ENCODE data around the gene EVL. TPM values are rescaled to one million over a fixed set of nuclear protein-coding genes. Genes with fewer than 3 reads are reported as not detected.

Gene EVL
- total and polyA plus RNA-seq, 2 donors (not counting 3 experiments of a cell fraction or from before 2014, with no cell fraction given) = 34.6 to 62.5 TPM

DNA sequence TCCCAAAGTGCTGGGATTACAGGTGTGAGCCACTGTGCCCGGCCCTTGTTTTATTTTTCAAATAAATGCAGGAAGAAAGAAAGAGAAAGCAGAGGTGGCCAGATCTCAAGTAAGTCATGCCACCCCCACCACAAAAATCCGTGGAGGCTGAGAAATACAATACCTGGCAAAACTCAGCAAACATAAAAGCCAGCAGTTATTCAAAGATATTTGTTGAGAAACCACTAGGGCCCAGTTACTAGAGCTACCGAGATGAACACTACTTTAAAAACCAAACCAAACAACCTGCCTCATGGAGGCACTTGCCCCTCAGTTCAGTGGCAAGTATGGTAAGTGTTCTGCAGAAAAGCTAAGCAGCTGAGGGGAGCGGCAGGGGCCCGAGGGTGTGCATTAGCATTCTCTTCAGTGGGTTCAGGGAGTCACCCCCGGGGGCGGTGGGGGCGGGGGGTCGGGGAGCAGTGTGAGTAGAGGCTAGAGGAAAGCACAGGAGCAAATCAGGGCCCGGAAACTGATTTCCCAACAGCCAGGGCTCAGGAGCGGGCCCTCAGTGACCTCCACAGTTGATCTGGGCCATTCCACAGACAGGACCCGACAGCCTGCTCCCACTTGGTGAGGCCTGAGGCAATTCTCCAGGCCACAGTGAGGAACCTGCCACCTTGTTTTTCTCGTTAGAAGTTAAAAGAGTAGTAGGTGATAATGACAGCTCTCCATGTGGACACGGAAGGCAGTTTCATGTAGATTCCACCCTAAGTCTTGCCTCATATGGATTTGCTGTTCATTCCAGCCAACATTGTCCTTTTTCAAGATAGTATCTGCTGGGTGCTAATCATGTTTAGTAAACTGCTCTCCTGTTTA is 8.6 kb downstream of the EVL start:
- no peak overlapping the region for H2AFZ ChIP-seq (ENCODE audit: low read depth, low read length)
- H3K27ac ChIP-seq (ENCODE audit: insufficient read depth, low read depth, low read length) = no peak overlapping the region
- no TSS peak for BruUV-seq (replicated peaks)
- no peak overlapping the region for H3K9ac ChIP-seq (replicated peaks; ENCODE audit: extremely low read depth, insufficient read depth, low read length)
- ChIA-PET POLR2A (no interaction called here), CTCF (interaction anchor here (0.6 kb wide), 2 partner anchors 22 to 43 kb away, joined by 3 read pairs; no protein-coding TSS in a partner anchor)
- dilution Hi-C loops (cut with MboI; ENCODE audit: extremely low pct_ligation_motif_present, low sequenced_read_pairs) = no loop called here
- peaks cover 5% of the 10 kb centered on the region for H3K4me1 ChIP-seq (ENCODE audit: control insufficient read depth, extremely low read depth, insufficient read depth, low read length)
- no peak for FAIRE-seq
- H3K9me1 ChIP-seq (replicated peaks; ENCODE audit: control insufficient read depth, extremely low read depth, insufficient read depth, low read length) = no peaks in the 10 kb centered on the region
- H3K4me2 ChIP-seq (ENCODE audit: insufficient read depth, low read length) = no peak overlapping the region
- no peaks in the 10 kb centered on the region for H3K79me2 ChIP-seq (ENCODE audit: control insufficient read depth, insufficient read depth, low read length)
- intact Hi-C loops (cut with micrococcal nuclease) = no loop called here
- no peaks in the 10 kb centered on the region for H3K27me3 ChIP-seq (ENCODE audit: control insufficient read depth in 2 of 2, insufficient read depth in 2 of 2, low read length in 2 of 2)
- H3K36me3 ChIP-seq (ENCODE audit: control insufficient read depth in 2 of 2, extremely low read depth in 1 of 2, insufficient read depth in 2 of 2, low read length in 2 of 2) = no peaks in the 10 kb centered on the region
- no peaks in the 10 kb centered on the region for H4K20me1 ChIP-seq (replicated peaks; ENCODE audit: control insufficient read depth, extremely low read depth, insufficient read depth, low read length)
- no peaks in the 10 kb centered on the region for H3K9me3 ChIP-seq (replicated peaks; ENCODE audit: control insufficient read depth, insufficient read depth, low read length)
- TF ChIP-seq FOS (IDR thresholded peaks at IDR 0.05; ENCODE audit: borderline replicate concordance, insufficient read depth, low read length) = no peak
- TF ChIP-seq, protein P1, sequence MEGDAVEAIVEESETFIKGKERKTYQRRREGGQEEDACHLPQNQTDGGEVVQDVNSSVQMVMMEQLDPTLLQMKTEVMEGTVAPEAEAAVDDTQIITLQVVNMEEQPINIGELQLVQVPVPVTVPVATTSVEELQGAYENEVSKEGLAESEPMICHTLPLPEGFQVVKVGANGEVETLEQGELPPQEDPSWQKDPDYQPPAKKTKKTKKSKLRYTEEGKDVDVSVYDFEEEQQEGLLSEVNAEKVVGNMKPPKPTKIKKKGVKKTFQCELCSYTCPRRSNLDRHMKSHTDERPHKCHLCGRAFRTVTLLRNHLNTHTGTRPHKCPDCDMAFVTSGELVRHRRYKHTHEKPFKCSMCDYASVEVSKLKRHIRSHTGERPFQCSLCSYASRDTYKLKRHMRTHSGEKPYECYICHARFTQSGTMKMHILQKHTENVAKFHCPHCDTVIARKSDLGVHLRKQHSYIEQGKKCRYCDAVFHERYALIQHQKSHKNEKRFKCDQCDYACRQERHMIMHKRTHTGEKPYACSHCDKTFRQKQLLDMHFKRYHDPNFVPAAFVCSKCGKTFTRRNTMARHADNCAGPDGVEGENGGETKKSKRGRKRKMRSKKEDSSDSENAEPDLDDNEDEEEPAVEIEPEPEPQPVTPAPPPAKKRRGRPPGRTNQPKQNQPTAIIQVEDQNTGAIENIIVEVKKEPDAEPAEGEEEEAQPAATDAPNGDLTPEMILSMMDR (IDR thresholded peaks at IDR 0.05; ENCODE audit: extremely low read depth in 1 of 2, insufficient read depth in 1 of 2, low read depth in 1 of 2, low read length in 2 of 2) = no peak
- TF ChIP-seq EZH2 (IDR thresholded peaks at IDR 0.05; ENCODE audit: borderline replicate concordance, low read depth, low read length, severe bottlenecking) = no peak
- TF ChIP-seq GATA2 (IDR thresholded peaks at IDR 0.05; ENCODE audit: insufficient read depth, insufficient read length, low read depth, low read length) = no peak
- TF ChIP-seq POLR2A (IDR thresholded peaks at IDR 0.05; ENCODE audit: low read depth, low read length) = no peak
- TF ChIP-seq MYC (IDR thresholded peaks at IDR 0.05; ENCODE audit: low read depth, low read length) = no peak
- TF ChIP-seq, protein P2, sequence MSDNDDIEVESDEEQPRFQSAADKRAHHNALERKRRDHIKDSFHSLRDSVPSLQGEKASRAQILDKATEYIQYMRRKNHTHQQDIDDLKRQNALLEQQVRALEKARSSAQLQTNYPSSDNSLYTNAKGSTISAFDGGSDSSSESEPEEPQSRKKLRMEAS (IDR thresholded peaks at IDR 0.05; ENCODE audit: insufficient read depth, insufficient read length) = no peak
- TF ChIP-seq POLR2AphosphoS5 (IDR thresholded peaks at IDR 0.05; ENCODE audit: insufficient read depth, low read depth, low read length) = no peak
- no peak for TF ChIP-seq JUN (IDR thresholded peaks at IDR 0.05; ENCODE audit: borderline replicate concordance, insufficient read depth, insufficient read length, low read depth)
- DNase-seq (ENCODE audit: low read depth, low spot score) = no peak
- H3K4me3 ChIP-seq (replicated peaks in 1 of 3; ENCODE audit: insufficient read depth in 1 of 3, low read depth in 1 of 3, low read length in 3 of 3) = no peak overlapping the region

All from endothelial cell of umbilical vein (primary cell).